Measurements from ENCODE around the gene ID1.
A peak's percentile ranks its signal among the peaks of the same experiment; 100 is the strongest.

DNA sequence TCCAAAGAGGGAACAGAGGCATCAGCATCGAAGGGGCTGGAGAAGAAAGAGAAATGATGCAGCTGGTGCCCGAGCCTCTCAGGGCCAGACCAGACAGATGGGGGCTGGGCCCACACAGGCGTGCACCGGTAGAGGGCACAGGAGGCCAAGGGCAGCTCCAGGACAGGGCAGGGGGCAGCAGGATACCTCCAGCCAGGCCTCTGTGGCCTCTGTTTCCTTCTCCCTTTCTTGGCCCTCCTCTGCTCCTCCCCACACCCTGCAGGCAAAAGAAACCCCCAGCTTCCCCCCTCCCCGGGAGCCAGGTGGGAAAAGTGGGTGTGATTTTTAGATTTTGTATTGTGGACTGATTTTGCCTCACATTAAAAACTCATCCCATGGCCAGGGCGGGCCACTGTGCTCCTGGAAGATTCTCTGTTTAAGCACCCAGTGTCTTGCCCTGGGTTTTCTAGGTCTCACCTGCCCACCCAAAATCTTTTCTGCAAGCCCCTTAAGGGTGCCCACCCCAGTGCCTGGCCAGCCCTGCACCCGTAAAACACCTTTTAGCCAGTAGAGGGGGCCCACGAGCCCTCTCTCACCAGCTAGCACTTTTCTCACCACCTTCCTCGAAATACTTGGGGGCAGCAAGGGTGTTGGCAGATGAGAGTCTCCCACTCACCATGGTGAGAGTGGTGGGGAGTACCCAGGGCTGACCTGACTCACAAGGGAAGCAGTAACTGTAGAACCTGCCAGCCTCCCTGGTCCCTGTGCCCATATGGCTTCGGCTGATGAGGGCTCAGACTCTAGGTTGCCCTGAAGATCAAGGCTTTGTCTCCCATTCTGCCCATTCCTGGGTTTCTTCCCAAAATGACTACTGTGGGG, 35.7 kb upstream of the ID1 start:
- no peak for TF ChIP-seq POLR2A (IDR thresholded peaks at IDR 0.05)
- TF ChIP-seq, protein P1, sequence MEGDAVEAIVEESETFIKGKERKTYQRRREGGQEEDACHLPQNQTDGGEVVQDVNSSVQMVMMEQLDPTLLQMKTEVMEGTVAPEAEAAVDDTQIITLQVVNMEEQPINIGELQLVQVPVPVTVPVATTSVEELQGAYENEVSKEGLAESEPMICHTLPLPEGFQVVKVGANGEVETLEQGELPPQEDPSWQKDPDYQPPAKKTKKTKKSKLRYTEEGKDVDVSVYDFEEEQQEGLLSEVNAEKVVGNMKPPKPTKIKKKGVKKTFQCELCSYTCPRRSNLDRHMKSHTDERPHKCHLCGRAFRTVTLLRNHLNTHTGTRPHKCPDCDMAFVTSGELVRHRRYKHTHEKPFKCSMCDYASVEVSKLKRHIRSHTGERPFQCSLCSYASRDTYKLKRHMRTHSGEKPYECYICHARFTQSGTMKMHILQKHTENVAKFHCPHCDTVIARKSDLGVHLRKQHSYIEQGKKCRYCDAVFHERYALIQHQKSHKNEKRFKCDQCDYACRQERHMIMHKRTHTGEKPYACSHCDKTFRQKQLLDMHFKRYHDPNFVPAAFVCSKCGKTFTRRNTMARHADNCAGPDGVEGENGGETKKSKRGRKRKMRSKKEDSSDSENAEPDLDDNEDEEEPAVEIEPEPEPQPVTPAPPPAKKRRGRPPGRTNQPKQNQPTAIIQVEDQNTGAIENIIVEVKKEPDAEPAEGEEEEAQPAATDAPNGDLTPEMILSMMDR (IDR thresholded peaks at IDR 0.05), result peak in 1 of 3 donors; percentile 76
